HEK293 (cell line): ENCODE data around the gene FAM163A.

Source experiments
- ZBTB1 ChIP-seq: fragments of 450-650 bp; formaldehyde crosslinking; IDR thresholded peaks from 2 replicates; pipeline ENCODE4 v1.5.1; 2016; ENCODE audit warnings: missing biosample characterization, missing genetic modification characterization
- ZNF221 ChIP-seq: fragments of 450-650 bp; formaldehyde crosslinking; IDR thresholded peaks from 2 replicates; pipeline ENCODE4 v1.5.1; 2017; ENCODE audit warnings: missing biosample characterization, missing genetic modification characterization, borderline replicate concordance
- ZNF302 ChIP-seq: fragments of 450-650 bp; formaldehyde crosslinking; IDR thresholded peaks from 2 replicates; pipeline ENCODE4 v1.5.1; 2016; ENCODE audit warnings: missing biosample characterization, missing genetic modification characterization, low read depth
- TF ChIP-seq, protein P1 (sequence below): fragments of 450-650 bp; formaldehyde crosslinking; IDR thresholded peaks from 2 replicates; pipeline ENCODE4 v1.5.1; 2016; ENCODE audit warnings: missing biosample characterization, missing genetic modification characterization
- TF ChIP-seq, protein P2 (sequence below): fragments of 450-650 bp; formaldehyde crosslinking; IDR thresholded peaks from 2 replicates; pipeline ENCODE4 v1.5.1; 2016; ENCODE audit warnings: missing biosample characterization, missing genetic modification characterization, low read depth
- TF ChIP-seq, protein P3 (sequence below): fragments of 450-650 bp; formaldehyde crosslinking; IDR thresholded peaks from 2 replicates; pipeline ENCODE4 v1.5.1; 2016; ENCODE audit warnings: missing biosample characterization, missing genetic modification characterization

- TF ChIP-seq ZNF302 (tag by site-specific recombination) = no peak
- TF ChIP-seq, protein P1, sequence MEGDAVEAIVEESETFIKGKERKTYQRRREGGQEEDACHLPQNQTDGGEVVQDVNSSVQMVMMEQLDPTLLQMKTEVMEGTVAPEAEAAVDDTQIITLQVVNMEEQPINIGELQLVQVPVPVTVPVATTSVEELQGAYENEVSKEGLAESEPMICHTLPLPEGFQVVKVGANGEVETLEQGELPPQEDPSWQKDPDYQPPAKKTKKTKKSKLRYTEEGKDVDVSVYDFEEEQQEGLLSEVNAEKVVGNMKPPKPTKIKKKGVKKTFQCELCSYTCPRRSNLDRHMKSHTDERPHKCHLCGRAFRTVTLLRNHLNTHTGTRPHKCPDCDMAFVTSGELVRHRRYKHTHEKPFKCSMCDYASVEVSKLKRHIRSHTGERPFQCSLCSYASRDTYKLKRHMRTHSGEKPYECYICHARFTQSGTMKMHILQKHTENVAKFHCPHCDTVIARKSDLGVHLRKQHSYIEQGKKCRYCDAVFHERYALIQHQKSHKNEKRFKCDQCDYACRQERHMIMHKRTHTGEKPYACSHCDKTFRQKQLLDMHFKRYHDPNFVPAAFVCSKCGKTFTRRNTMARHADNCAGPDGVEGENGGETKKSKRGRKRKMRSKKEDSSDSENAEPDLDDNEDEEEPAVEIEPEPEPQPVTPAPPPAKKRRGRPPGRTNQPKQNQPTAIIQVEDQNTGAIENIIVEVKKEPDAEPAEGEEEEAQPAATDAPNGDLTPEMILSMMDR (tag by site-specific recombination) = no peak
- no peak for TF ChIP-seq ZBTB1 (tag by site-specific recombination)
- no peak for TF ChIP-seq ZNF221 (tag by site-specific recombination)
- TF ChIP-seq, protein P2, sequence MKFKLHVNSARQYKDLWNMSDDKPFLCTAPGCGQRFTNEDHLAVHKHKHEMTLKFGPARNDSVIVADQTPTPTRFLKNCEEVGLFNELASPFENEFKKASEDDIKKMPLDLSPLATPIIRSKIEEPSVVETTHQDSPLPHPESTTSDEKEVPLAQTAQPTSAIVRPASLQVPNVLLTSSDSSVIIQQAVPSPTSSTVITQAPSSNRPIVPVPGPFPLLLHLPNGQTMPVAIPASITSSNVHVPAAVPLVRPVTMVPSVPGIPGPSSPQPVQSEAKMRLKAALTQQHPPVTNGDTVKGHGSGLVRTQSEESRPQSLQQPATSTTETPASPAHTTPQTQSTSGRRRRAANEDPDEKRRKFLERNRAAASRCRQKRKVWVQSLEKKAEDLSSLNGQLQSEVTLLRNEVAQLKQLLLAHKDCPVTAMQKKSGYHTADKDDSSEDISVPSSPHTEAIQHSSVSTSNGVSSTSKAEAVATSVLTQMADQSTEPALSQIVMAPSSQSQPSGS (tag by site-specific recombination) = no peak
- TF ChIP-seq, protein P3, sequence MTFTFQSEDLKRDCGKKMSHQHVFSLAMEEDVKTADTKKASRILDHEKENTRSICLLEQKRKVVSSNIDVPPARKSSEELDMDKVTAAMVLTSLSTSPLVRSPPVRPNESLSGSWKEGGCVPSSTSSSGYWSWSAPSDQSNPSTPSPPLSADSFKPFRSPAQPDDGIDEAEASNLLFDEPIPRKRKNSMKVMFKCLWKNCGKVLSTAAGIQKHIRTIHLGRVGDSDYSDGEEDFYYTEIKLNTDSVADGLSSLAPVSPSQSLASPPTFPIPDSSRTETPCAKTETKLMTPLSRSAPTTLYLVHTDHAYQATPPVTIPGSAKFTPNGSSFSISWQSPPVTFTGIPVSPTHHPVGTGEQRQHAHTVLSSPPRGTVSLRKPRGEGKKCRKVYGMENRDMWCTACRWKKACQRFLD (tag by site-specific recombination) = no peak
These were observed 88.1 kb downstream of the FAM163A start for GRCh38 chr1:179831225-179831624.
